COLO668 (cell line): ENCODE data around the gene MCM8.

Source experiments
- DNase-seq: peaks from one replicate; lab custom pipeline; 2025; ENCODE audit not compliant: unreplicated experiment; lab: John Stamatoyannopoulos, UW

The MCM8 gene

GRCh38 chr20:6040540-6040939 lies 90.1 kb downstream of the MCM8 start:
- DNase-seq = no peak

- no peak for DNase-seq
These were observed 90.7 kb downstream of the MCM8 start for GRCh38 chr20:6040958-6041807.

- no peak for DNase-seq
These were observed 91.4 kb downstream of the MCM8 start for GRCh38 chr20:6041808-6042265.

GRCh38 chr20:6044115-6044514 lies 93.7 kb downstream of the MCM8 start:
- no peak for DNase-seq

GRCh38 chr20:6045566-6045965 lies 95.1 kb downstream of the MCM8 start:
- DNase-seq = no peak

GRCh38 chr20:6046432-6046831 lies 96.0 kb downstream of the MCM8 start:
- no peak for DNase-seq

- no peak for DNase-seq
These were observed 97.9 kb downstream of the MCM8 start for GRCh38 chr20:6048391-6048790.
